Measurements from ENCODE around the gene GDE1. TPM values are rescaled to one million over a fixed set of nuclear protein-coding genes. Genes with fewer than 3 reads are reported as not detected.

The GDE1 gene
- total and polyA plus RNA-seq, 3 experiments from 2014 or later: 27.9 to 39.8 (median 30.5) TPM

DNA sequence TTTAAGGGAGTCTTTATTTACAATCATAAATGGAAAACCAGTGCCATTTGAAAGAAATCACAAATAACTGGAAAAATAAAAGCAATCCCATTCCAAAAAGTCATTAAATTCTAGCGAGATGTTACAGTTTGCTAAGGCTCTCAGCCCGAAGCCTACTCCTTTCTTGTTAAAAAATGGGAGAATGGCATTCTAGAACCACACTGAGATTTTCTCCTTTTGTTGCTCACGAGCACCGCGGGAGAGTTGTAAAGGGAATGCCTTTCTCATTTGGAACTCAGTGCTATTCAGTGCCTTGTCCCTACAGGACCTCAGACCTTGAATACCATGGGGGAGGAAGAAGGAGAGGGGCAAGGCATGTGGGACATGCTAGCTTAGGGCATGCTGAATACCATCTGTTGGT is 36.3 kb downstream of the GDE1 start:
- no peaks in the 10 kb centered on the region for H3K4me1 Mint-ChIP-seq
- no peak overlapping the region for H3K27ac Mint-ChIP-seq
- H3K27me3 Mint-ChIP-seq: no peaks in the 10 kb centered on the region
- Histone ChIP-seq H3K36me3 (ENCODE audit: insufficient read depth, low read length) (no peaks in the 10 kb centered on the region), H3K4me1 (ENCODE audit: insufficient read depth, low read length) (no peaks in the 10 kb centered on the region), H3K9me3 (ENCODE audit: low read length) (no peaks in the 10 kb centered on the region), H3K27ac (ENCODE audit: low read depth, low read length) (no peak overlapping the region), H3K4me3 (ENCODE audit: low read length) (no peak overlapping the region), H3K27me3 (ENCODE audit: insufficient read depth, low read length, poor library complexity, severe bottlenecking) (no peaks in the 10 kb centered on the region)
- no peaks in the 10 kb centered on the region for H3K36me3 Mint-ChIP-seq
- POLR2A ChIA-PET: no interaction called here
- no peak for DNase-seq
- peaks cover 0 to 1% (median 0%) of the 10 kb centered on the region in 5 donors for H3K9me3 Mint-ChIP-seq
- CTCF ChIA-PET: no interaction called here
- H3K4me3 Mint-ChIP-seq: no peak overlapping the region

DNA sequence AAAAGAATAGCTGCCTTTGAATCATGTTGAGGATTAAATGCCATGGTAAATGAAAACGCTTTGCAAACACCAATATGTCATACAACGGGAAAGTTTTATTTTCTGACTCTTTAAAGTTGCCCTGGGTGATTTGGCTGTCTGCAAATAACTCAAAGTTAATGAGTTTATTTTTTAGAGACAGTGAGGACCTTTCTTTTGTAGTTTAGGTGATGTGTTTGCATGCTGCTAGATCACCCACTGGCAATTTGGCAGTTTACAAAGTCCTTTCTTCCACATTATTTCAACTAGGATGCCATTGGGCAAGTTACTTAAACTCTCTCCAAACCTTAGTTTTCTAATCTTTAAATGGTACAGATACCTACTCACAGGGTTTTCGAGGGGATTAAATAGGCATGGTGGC is 37.8 kb downstream of the GDE1 start:
- no peak overlapping the region for H3K27ac Mint-ChIP-seq
- CTCF ChIA-PET: no interaction called here

DNA sequence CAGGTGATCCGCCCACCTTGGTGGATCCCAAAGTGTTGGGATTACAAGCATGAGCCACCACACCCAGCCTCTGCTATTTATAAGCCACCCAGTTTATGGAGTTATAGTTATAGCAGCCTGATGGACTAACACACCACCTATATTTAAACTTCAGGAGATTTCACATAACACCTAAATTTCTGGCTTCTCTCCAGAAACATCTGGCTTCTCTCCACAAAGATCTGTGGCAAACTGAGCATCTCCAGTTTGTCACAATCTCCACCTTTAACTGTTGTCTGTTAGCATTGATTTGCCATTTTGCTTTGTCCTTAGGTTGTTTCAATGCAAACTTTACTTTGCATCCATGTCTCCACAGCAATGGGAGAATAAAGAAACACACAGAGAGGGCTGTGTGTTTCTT is 39.6 kb downstream of the GDE1 start:
- DNase-seq: no peak
- Mint-ChIP-seq H3K36me3 (no peaks in the 10 kb centered on the region), H3K27ac (no peak overlapping the region), H3K9me3 (peaks cover 0 to 1% (median 0%) of the 10 kb centered on the region in 5 donors), H3K27me3 (peaks cover 2 to 17% of the 10 kb centered on the region in 2 donors), H3K4me3 (no peak overlapping the region), H3K4me1 (no peaks in the 10 kb centered on the region)
- no peaks in the 10 kb centered on the region for H3K36me3 ChIP-seq (ENCODE audit: insufficient read depth, low read length)
- no peaks in the 10 kb centered on the region for H3K4me1 ChIP-seq (ENCODE audit: insufficient read depth, low read length)
- no peak overlapping the region for H3K27ac ChIP-seq (ENCODE audit: low read depth, low read length)
- ChIA-PET CTCF (no interaction called here), POLR2A (no interaction called here)
- H3K27me3 ChIP-seq (ENCODE audit: insufficient read depth, low read length, poor library complexity, severe bottlenecking): no peaks in the 10 kb centered on the region
- H3K4me3 ChIP-seq (ENCODE audit: low read length): no peak overlapping the region
- H3K9me3 ChIP-seq (ENCODE audit: low read length): no peaks in the 10 kb centered on the region

More for the DNA sequence above, 37.8 kb downstream of the GDE1 start:
- Mint-ChIP-seq H3K9me3 (peaks cover 0 to 1% (median 0%) of the 10 kb centered on the region in 5 donors), H3K4me1 (no peaks in the 10 kb centered on the region), H3K4me3 (no peak overlapping the region), H3K36me3 (no peaks in the 10 kb centered on the region), H3K27me3 (peaks cover 0 to 5% of the 10 kb centered on the region in 2 donors)
- H3K27ac ChIP-seq (ENCODE audit: low read depth, low read length): no peak overlapping the region
- POLR2A ChIA-PET: no interaction called here
- no peaks in the 10 kb centered on the region for H3K4me1 ChIP-seq (ENCODE audit: insufficient read depth, low read length)
- no peaks in the 10 kb centered on the region for H3K9me3 ChIP-seq (ENCODE audit: low read length)
- no peak overlapping the region for H3K4me3 ChIP-seq (ENCODE audit: low read length)
- DNase-seq: no peak
- no peaks in the 10 kb centered on the region for H3K27me3 ChIP-seq (ENCODE audit: insufficient read depth, low read length, poor library complexity, severe bottlenecking)
- H3K36me3 ChIP-seq (ENCODE audit: insufficient read depth, low read length): no peaks in the 10 kb centered on the region

DNA sequence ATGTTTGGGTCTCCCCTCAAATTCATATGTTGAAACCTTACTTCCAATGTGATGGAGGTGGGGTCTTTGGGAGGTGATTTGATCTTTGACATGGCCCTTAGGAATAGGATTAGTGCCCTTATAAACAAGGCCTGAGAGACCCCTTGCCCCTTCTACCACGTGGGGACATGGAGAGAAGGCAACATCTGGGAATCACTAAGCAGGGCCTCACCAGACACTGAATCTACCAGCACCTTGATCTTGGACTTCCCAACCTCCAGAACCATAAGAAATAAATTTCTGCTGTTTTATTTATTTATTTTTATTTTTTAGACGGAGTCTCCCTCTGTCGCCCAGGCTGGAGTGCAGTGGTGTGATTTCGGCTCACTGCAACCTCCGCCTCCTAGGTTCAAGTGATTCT is 40.1 kb downstream of the GDE1 start:
- no peaks in the 10 kb centered on the region for H3K9me3 ChIP-seq (ENCODE audit: low read length)
- Mint-ChIP-seq H3K36me3 (no peaks in the 10 kb centered on the region), H3K4me3 (no peak overlapping the region), H3K27ac (no peak overlapping the region), H3K27me3 (peaks cover 2 to 17% of the 10 kb centered on the region in 2 donors), H3K9me3 (peaks cover 0 to 1% (median 0%) of the 10 kb centered on the region in 5 donors), H3K4me1 (no peaks in the 10 kb centered on the region)
- no peaks in the 10 kb centered on the region for H3K4me1 ChIP-seq (ENCODE audit: insufficient read depth, low read length)
- ChIA-PET CTCF (interaction anchor here (1.0 kb wide), 1 partner anchor 8 kb away, joined by 3 read pairs; no protein-coding TSS in a partner anchor), POLR2A (no interaction called here)
- H3K36me3 ChIP-seq (ENCODE audit: insufficient read depth, low read length): no peaks in the 10 kb centered on the region
- H3K27ac ChIP-seq (ENCODE audit: low read depth, low read length): no peak overlapping the region
- H3K4me3 ChIP-seq (ENCODE audit: low read length): no peak overlapping the region
- no peak for DNase-seq
- H3K27me3 ChIP-seq (ENCODE audit: insufficient read depth, low read length, poor library complexity, severe bottlenecking): no peaks in the 10 kb centered on the region

DNA sequence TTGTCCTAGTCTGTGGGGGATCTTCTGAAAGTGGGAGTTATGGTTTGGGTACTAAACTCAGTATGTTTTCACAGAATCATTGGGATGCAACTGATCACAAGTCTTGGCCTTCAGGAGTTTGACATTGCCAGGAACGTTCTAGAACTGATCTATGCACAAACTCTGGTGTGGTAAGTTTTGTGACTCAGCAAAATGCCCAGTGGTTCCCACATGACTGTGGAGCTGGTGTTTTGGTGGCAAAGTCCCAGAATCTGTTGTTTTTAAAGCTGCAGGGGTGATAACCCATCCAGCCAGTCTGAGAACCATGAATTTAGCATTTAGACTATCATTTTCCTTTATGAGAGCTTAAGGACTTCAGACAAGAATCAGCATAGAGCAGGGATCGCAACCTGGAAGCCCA is 40.6 kb downstream of the GDE1 start:
- Histone ChIP-seq H3K4me1 (ENCODE audit: insufficient read depth, low read length) (no peaks in the 10 kb centered on the region), H3K36me3 (ENCODE audit: insufficient read depth, low read length) (no peaks in the 10 kb centered on the region), H3K27me3 (ENCODE audit: insufficient read depth, low read length, poor library complexity, severe bottlenecking) (no peaks in the 10 kb centered on the region), H3K9me3 (ENCODE audit: low read length) (no peaks in the 10 kb centered on the region), H3K27ac (ENCODE audit: low read depth, low read length) (no peak overlapping the region), H3K4me3 (ENCODE audit: low read length) (no peak overlapping the region)
- H3K27ac Mint-ChIP-seq: peak overlapping the region in 1 of 8 donors; percentile 40
- DNase-seq: no peak
- POLR2A ChIA-PET: no interaction called here
- H3K4me3 Mint-ChIP-seq: no peak overlapping the region
- H3K27me3 Mint-ChIP-seq: peaks cover 2 to 17% of the 10 kb centered on the region in 2 donors
- no peaks in the 10 kb centered on the region for H3K4me1 Mint-ChIP-seq
- H3K9me3 Mint-ChIP-seq: peaks cover 0 to 1% (median 0%) of the 10 kb centered on the region in 5 donors
- H3K36me3 Mint-ChIP-seq: no peaks in the 10 kb centered on the region
- CTCF ChIA-PET: interaction anchor here (1.0 kb wide), 1 partner anchor 9 kb away, joined by 3 read pairs; no protein-coding TSS in a partner anchor

DNA sequence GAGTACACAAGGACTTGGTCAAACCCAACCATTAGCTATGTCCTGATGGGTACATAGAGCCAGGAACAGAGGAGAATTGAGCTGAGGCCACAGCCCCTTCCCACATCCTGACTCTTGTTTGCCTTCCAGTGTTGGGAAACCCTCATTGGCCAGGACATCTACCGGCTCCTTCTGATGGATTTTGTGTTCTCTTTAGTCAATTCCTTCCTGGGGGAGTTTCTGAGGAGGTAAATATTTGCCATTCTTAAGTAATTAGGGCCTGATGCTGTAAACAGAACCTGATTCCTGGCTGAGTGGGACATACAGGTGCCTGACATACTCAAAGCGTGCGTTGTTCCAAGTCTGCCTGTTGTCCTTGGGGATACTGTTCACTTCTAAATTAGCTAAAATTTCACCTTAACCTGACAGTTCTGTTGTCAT is 42.6 kb downstream of the GDE1 start:
- POLR2A ChIA-PET: no interaction called here
- Histone ChIP-seq H3K27me3 (ENCODE audit: insufficient read depth, low read length, poor library complexity, severe bottlenecking) (no peaks in the 10 kb centered on the region), H3K36me3 (ENCODE audit: insufficient read depth, low read length) (no peaks in the 10 kb centered on the region), H3K27ac (ENCODE audit: low read depth, low read length) (no peak overlapping the region), H3K9me3 (ENCODE audit: low read length) (no peaks in the 10 kb centered on the region), H3K4me3 (ENCODE audit: low read length) (no peak overlapping the region), H3K4me1 (ENCODE audit: insufficient read depth, low read length) (no peaks in the 10 kb centered on the region)
- Mint-ChIP-seq H3K36me3 (no peaks in the 10 kb centered on the region), H3K27ac (no peak overlapping the region), H3K27me3 (peaks cover 2 to 17% of the 10 kb centered on the region in 2 donors), H3K4me1 (no peaks in the 10 kb centered on the region), H3K4me3 (no peak overlapping the region), H3K9me3 (peaks cover 0 to 1% (median 0%) of the 10 kb centered on the region in 5 donors)
- CTCF ChIA-PET: no interaction called here
- no peak for DNase-seq

DNA sequence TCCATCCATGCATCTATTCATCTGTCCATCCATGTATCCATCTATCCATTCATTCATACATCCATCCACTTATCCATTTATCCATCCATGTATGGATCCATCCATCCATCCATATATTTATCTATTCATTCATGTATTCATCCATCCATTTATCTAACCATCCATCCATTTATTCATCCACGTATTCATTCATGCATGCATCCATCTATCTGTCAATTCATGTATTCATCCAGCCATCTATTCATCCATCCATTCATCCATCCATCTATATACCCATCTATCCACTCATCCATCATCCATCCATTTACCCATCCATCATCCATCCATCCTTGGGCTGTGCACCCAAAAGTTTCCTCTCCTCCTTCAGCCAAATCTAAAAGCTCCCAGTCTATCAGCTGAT is 43.4 kb downstream of the GDE1 start:
- Histone ChIP-seq H3K36me3 (ENCODE audit: insufficient read depth, low read length) (no peaks in the 10 kb centered on the region), H3K27me3 (ENCODE audit: insufficient read depth, low read length, poor library complexity, severe bottlenecking) (no peaks in the 10 kb centered on the region), H3K4me3 (ENCODE audit: low read length) (no peak overlapping the region), H3K4me1 (ENCODE audit: insufficient read depth, low read length) (no peaks in the 10 kb centered on the region), H3K27ac (ENCODE audit: low read depth, low read length) (no peak overlapping the region), H3K9me3 (ENCODE audit: low read length) (no peaks in the 10 kb centered on the region)
- no peak for DNase-seq
- peaks cover 0 to 1% (median 0%) of the 10 kb centered on the region in 5 donors for H3K9me3 Mint-ChIP-seq
- no peaks in the 10 kb centered on the region for H3K36me3 Mint-ChIP-seq
- no peaks in the 10 kb centered on the region for H3K4me1 Mint-ChIP-seq
- no peak overlapping the region for H3K4me3 Mint-ChIP-seq
- peaks cover 2 to 17% of the 10 kb centered on the region in 2 donors for H3K27me3 Mint-ChIP-seq
- POLR2A ChIA-PET: no interaction called here
- CTCF ChIA-PET: no interaction called here
- H3K27ac Mint-ChIP-seq: no peak overlapping the region

DNA sequence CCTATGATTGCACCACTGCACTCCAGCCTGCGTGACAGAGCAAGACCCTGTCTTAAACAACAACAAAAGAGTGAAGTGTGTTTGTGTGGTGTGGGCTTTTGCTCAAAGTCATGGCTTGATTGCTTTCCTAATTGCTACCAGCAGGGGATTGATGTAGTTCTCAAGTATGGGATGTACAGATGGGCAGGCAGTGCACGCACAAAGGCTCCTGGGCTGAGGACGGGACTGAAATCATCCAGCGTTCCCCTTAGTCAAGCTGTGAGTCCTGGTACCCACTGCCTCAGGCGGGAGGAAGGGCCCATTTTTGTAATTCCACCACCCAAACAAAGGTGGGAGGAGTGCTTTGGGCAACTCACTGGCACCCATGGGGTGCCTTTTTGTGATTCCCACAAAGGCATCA is 47.3 kb downstream of the GDE1 start:
- ChIA-PET POLR2A (no interaction called here), CTCF (no interaction called here)
- H3K4me3 Mint-ChIP-seq: no peak overlapping the region

DNA sequence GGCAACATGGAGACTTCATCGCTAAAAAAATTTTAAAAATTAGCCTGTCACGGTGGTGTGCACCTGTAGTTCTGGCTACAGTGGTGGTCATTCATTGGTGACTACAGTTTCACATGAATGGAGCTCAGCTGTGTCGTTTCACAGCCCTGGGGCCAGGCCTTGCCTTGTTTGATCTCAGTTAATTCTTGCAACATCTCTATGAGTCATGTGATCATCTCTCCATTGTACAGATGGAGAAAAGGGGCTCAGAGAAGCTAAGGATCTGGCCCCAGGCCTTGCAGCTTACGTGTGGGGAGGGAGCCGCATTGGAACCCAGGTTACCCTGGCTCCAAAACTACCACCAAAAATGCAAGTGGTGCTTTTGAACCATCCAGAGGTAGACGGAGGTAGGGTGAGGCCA is 49.4 kb downstream of the GDE1 start:
- no peaks in the 10 kb centered on the region for H3K9me3 Mint-ChIP-seq
- H3K27ac Mint-ChIP-seq: no peak overlapping the region
- H3K4me3 ChIP-seq (ENCODE audit: low read length): no peak overlapping the region
- H3K4me1 ChIP-seq (ENCODE audit: insufficient read depth, low read length): no peaks in the 10 kb centered on the region
- POLR2A ChIA-PET: no interaction called here
- CTCF ChIA-PET: no interaction called here
- no peaks in the 10 kb centered on the region for H3K36me3 ChIP-seq (ENCODE audit: insufficient read depth, low read length)
- no peaks in the 10 kb centered on the region for H3K4me1 Mint-ChIP-seq
- H3K27ac ChIP-seq (ENCODE audit: low read depth, low read length): no peak overlapping the region
- no peak for DNase-seq
- H3K4me3 Mint-ChIP-seq: no peak overlapping the region
- peaks cover 3 to 8% of the 10 kb centered on the region in 2 donors for H3K27me3 Mint-ChIP-seq
- no peaks in the 10 kb centered on the region for H3K9me3 ChIP-seq (ENCODE audit: low read length)
- H3K27me3 ChIP-seq (ENCODE audit: insufficient read depth, low read length, poor library complexity, severe bottlenecking): no peaks in the 10 kb centered on the region
- H3K36me3 Mint-ChIP-seq: no peaks in the 10 kb centered on the region

More for the DNA sequence above, 47.3 kb downstream of the GDE1 start:
- Histone ChIP-seq H3K27me3 (ENCODE audit: insufficient read depth, low read length, poor library complexity, severe bottlenecking) (no peaks in the 10 kb centered on the region), H3K4me1 (ENCODE audit: insufficient read depth, low read length) (no peaks in the 10 kb centered on the region), H3K9me3 (ENCODE audit: low read length) (no peaks in the 10 kb centered on the region), H3K36me3 (ENCODE audit: insufficient read depth, low read length) (no peaks in the 10 kb centered on the region), H3K4me3 (ENCODE audit: low read length) (no peak overlapping the region), H3K27ac (ENCODE audit: low read depth, low read length) (no peak overlapping the region)
- no peak overlapping the region for H3K27ac Mint-ChIP-seq
- no peaks in the 10 kb centered on the region for H3K4me1 Mint-ChIP-seq
- H3K9me3 Mint-ChIP-seq: no peaks in the 10 kb centered on the region
- peaks cover 7 to 16% of the 10 kb centered on the region in 2 donors for H3K27me3 Mint-ChIP-seq
- H3K36me3 Mint-ChIP-seq: no peaks in the 10 kb centered on the region
- DNase-seq: no peak
